ENCODE data around the gene PACSIN1. TPM values are rescaled to one million over a fixed set of nuclear protein-coding genes. Genes with fewer than 3 reads are reported as not detected.

Gene PACSIN1
- total RNA-seq, 1 experiment from 2014 or later = not detected

- no peak for DNase-seq (ENCODE audit: low read depth)
Measured at GRCh38 chr6:34514112-34514511, 48.2 kb downstream of the PACSIN1 start.

- DNase-seq (ENCODE audit: low read depth) = no peak
Measured at GRCh38 chr6:34514593-34515472, 49.0 kb downstream of the PACSIN1 start.

DNA sequence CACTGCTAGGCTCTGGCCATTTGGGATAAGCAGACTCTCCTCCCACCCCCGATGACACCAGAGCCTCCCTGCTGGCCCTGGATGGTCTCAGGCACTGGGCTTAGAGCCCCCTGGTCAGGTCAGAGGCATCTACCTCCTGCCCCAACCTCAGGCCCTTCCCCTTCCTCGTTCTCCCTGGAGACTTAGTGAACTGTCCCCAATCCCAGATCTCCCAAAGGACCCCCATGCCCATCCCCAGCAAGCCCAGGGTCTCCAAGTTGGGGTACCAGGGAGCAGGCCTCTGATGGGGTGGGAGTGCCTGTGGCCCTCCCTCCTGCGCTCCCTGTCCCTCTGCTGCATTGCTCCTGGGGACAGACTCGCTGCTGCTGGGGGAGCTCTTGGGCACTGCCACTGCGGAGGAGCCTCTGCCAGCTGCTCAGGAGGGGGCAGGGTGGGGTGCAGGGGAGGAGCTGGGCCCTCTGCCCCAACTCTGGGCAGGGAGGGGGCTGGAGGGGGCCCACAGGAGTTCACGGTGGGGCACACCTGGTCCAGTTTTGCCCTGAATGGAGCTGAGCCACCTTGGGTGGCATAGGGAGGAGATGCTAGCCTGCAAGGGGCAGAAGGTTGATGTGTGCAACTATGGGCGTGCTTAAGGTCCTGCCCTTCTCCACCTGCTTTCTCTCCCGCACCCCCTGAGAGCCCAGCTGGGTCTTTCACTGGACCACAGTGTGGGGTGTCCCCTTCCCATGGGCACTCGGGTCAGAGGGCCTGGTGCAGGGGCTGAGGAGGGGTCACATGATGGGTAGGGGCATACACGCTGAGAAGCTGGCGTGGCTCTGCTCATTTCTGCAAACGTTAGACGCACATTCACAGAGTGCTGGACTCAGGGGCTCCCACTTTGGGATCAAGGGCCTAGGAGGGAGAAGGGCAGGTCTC lies 49.9 kb downstream of the PACSIN1 start:
- DNase-seq (ENCODE audit: low read depth) = no peak

- DNase-seq (ENCODE audit: low read depth) = no peak
Measured at GRCh38 chr6:34516391-34517324, 50.8 kb downstream of the PACSIN1 start.

DNA sequence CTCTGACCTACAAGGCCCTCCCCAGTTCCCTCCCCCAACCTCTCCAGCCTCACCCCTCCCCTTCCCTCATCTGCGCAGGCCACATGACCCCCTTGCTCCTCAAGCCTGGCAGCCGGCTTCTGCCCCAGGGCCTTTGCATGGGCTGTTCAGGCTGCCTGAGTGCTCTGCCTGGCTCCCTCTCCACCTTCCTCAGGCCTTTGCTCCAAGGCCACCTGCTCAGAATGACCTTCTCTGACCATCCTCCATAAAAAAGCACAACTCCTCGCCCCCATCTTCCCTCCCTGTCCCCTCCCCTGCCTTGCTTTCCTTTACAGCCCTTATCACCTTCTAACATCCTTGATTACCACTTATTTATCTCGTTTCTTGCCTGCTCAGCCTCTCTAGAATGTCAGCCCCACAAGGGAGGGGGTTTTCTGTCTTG lies 51.6 kb downstream of the PACSIN1 start:
- DNase-seq (ENCODE audit: low read depth) = no peak

- DNase-seq (ENCODE audit: low read depth) = no peak
Measured at GRCh38 chr6:34517966-34518365, 52.1 kb downstream of the PACSIN1 start.

- DNase-seq (ENCODE audit: low read depth) = no peak
Measured at GRCh38 chr6:34518669-34519365, 52.9 kb downstream of the PACSIN1 start.

GRCh38 chr6:34519971-34520644 lies 54.2 kb downstream of the PACSIN1 start:
- no peak for DNase-seq (ENCODE audit: low read depth)

DNA sequence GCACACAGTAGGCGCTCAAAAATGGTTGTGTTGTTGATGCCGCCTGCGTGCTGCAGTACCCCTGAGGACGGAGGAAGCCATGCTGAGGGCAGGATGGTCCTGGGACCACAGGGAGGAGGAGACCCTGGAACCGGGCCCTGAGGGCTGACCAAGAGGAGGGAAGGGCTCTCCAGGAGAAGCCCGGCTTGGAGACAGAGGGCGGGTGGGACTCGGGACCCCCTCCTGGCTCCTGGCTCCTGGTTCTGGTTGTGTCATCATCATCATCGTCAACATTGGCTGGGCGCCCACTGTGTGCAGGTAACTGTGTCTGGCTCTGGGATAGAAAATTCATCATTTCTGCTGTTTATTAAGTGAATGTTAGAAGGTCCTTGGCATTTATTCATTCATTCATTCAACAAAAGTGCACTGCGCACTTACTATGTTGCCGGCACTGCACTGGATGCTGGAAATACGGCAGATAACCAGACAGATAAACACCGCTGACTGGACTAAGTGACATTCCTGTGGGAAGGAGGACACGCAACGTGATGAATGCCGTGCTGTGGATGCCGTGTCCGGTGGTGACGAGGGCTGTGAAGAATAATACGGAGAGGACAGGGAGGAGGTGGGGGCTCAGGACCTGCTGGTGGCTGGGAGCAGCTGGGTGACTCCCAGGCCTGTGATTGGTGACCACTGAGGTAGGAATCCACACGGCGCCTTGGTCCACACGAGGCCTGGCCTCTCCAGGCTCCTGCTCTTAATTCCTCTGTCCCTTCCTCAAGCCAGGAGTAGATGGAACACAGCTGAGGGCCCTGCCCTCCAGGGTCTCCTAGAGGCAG lies 55.0 kb downstream of the PACSIN1 start:
- DNase-seq (ENCODE audit: low read depth) = no peak

- no peak for DNase-seq (ENCODE audit: low read depth)
Measured at GRCh38 chr6:34521463-34522285, 55.8 kb downstream of the PACSIN1 start.

- no peak for DNase-seq (ENCODE audit: low read depth)
Measured at GRCh38 chr6:34522761-34523160, 56.9 kb downstream of the PACSIN1 start.

DNA sequence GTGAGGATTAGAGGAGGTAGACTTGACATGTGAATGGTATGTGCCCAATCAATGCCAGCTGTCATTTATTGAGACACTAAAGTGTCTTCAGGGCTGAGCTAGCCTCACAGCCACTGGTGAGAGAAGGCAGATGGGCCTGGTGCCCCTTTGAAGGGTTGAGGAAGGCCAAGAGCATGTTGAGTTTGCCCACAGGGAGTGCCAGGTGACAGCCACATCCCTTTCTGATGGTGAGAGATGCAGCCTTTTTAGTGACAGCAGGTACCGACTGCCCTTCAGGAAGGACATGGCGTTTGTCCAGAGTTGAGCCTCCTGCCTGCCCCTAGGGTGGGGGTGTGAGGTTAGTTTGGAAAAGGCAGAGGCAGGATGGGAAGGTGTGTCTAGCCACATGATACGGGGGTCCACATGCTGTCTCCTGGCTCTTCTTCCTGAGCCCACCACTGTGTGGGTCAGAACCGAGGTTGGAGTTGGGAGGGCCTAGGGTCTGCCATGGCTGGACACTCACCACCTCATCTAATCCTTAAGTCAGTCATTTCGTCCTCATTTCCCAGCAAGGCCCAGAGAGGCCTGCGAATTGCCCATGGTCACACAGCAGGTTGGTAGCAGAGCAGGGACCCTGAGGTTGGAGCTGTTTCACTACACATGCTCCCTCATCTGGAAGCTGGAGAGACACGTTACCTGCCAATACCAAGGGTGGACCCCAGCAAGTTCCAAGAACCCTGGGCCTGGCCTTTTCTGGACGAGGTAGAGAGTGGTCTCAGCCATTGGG lies 57.7 kb downstream of the PACSIN1 start:
- DNase-seq (ENCODE audit: low read depth) = no peak

GRCh38 chr6:34524499-34524898 lies 58.6 kb downstream of the PACSIN1 start:
- DNase-seq (ENCODE audit: low read depth) = no peak

GRCh38 chr6:34524971-34525370 lies 59.1 kb downstream of the PACSIN1 start:
- no peak for DNase-seq (ENCODE audit: low read depth)

DNA sequence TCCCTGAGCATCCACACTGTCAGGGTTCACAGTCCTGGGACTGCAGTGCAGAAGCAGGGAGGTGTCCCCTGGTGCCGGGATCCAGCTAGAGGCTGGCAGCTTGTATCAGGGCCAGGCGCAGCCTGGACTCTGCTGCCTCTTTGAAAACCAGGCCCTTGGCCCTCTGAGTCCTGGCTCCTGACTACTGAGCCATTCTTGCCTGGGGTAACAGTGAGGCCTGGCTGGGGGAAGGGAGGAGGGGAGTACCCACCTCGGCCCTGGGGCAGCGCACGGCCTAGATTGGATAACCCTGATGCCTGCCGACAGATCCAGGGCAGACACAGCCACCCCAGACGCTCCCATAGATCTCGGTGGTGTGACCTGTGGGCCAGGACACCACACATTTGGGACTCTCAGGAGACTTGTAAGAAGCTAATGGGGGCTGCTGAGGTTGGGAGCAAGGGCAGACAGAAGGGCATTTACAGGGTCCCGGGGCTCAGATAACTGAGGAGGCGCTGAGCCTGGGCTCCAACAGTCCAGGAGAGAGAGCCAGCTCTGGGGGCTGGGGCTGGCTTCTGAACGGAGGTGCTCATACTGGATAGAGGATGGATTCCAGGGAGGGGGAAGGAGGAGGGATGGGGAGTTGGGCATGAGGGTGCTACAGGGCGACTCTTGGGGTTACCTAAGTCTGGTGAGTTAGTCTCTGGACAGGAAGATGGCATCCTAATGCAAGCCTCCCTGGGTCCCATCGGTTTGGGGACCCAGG lies 59.7 kb downstream of the PACSIN1 start:
- no peak for DNase-seq (ENCODE audit: low read depth)

DNA sequence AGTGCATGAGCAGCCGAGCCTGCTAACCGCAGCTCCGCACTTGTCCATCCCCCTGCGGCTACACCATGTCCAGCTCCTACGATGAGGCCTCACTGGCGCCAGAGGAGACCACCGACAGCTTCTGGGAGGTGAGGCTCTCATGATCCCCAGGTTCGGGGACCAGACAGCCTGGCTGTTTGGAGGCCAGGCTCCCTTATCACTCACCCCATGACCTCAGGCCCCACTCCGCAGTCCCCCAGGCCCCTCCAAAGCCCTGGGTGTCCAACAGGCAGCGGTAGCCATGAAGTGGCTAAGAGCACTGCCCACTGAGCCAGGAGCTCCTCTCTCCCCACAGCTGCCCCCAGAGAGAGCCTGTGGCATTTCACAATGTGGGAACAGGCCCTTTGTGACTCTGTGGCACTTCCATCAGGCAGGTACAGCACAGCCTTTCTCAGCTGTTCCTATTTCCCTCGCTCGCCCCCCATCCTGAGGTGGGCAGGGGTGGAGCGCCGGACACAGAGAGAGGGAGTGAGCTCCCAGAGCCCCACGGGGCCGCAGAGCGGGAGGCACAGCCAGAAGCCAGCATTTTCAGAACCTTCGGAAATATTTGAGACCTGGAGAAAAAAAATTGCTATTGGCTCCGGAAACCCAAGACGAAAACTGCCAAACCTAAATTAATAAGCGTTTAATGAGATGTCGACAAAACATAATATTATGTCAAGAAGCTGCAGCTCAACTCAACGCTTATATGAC lies 60.5 kb downstream of the PACSIN1 start:
- DNase-seq (ENCODE audit: low read depth) = no peak
